H9 (cell line): Measurements from ENCODE around the gene GATAD1. TPM values are rescaled to one million over a fixed set of nuclear protein-coding genes. Genes with fewer than 3 reads are reported as not detected.
"Not testable (repeated sequence)": the region's sequence is repeated elsewhere in the genome, so short reads cannot be mapped to it uniquely, and the experiment has no call there.

Experiments used
- DNase-seq: peaks from one replicate; pipeline ENCODE4 v3.0.0-alpha.2; 2017
- H2AFZ ChIP-seq: one replicate; pipeline ENCODE4 v1.6.1; 2013; ENCODE audit warnings: mild to moderate bottlenecking, low read length, control low read depth, moderate library complexity
- H2AK5ac ChIP-seq: 2 replicates; pipeline ENCODE4 v1.6.1; 2013; ENCODE audit warnings: low read length, control low read depth, mixed read lengths; ENCODE audit not compliant: insufficient read length
- H2BK120ac ChIP-seq: one replicate; pipeline ENCODE4 v1.6.1; 2013; ENCODE audit warnings: low read depth, mild to moderate bottlenecking, low read length, control low read depth, inconsistent platforms; ENCODE audit not compliant: poor library complexity, severe bottlenecking
- H2BK12ac ChIP-seq: 2 replicates; pipeline ENCODE4 v1.6.1; 2013; ENCODE audit warnings: low read length, control low read depth, mixed read lengths, low read depth; ENCODE audit not compliant: insufficient read length
- H2BK15ac ChIP-seq: 2 replicates; pipeline ENCODE4 v1.6.1; 2013; ENCODE audit warnings: low read depth, low read length, control low read depth
- H2BK20ac ChIP-seq: one replicate; pipeline ENCODE4 v1.6.1; 2013; ENCODE audit warnings: low read depth, mild to moderate bottlenecking, low read length, control low read depth, inconsistent platforms; ENCODE audit not compliant: poor library complexity, severe bottlenecking
- H2BK5ac ChIP-seq: 2 replicates; pipeline ENCODE4 v1.6.1; 2013; ENCODE audit warnings: low read length, control low read depth, mixed read lengths; ENCODE audit not compliant: insufficient read length
- H3K14ac ChIP-seq: 2 replicates; pipeline ENCODE4 v1.6.1; 2013; ENCODE audit warnings: low read length, control low read depth; ENCODE audit not compliant: insufficient read depth
- H3K18ac ChIP-seq: 2 replicates; pipeline ENCODE4 v1.6.1; 2013; ENCODE audit warnings: low read depth, mild to moderate bottlenecking, mixed read lengths, low read length, control low read depth; ENCODE audit not compliant: insufficient read length
- H3K23ac ChIP-seq: 2 replicates; pipeline ENCODE4 v1.6.1; 2013; ENCODE audit warnings: low read length, control low read depth, mixed read lengths, low read depth; ENCODE audit not compliant: insufficient read length
- H3K23me2 ChIP-seq: 2 replicates; pipeline ENCODE4 v1.6.1; 2013; ENCODE audit warnings: low read depth, mild to moderate bottlenecking, mixed read lengths, low read length, control low read depth; ENCODE audit not compliant: insufficient read length, poor library complexity, severe bottlenecking
- H3K27ac ChIP-seq: 2 replicates; pipeline ENCODE4 v1.5.1; 2013; ENCODE audit warnings: low read length, control low read depth, mixed read lengths, low read depth; ENCODE audit not compliant: insufficient read length
- H3K27me3 ChIP-seq: 2 replicates; pipeline ENCODE4 v1.6.1; 2013; ENCODE audit warnings: low read length, control low read depth, inconsistent platforms; ENCODE audit not compliant: insufficient read depth
- H3K4ac ChIP-seq: 2 replicates; pipeline ENCODE4 v1.6.1; 2013; ENCODE audit warnings: low read depth, mild to moderate bottlenecking, control low read depth, inconsistent platforms, low read length, moderate library complexity
- H3K4me1 ChIP-seq: 2 replicates; pipeline ENCODE4 v1.6.1; 2013; ENCODE audit warnings: low read length, control low read depth, inconsistent platforms; ENCODE audit not compliant: insufficient read depth
- H3K4me2 ChIP-seq: 2 replicates; pipeline ENCODE4 v1.6.1; 2013; ENCODE audit warnings: low read length, control low read depth, mixed read lengths; ENCODE audit not compliant: insufficient read length, insufficient read depth
- H3K56ac ChIP-seq: 2 replicates; pipeline ENCODE4 v1.6.1; 2013; ENCODE audit warnings: low read depth, mild to moderate bottlenecking, mixed read lengths, low read length, control low read depth; ENCODE audit not compliant: insufficient read length
- H3K79me1 ChIP-seq: 2 replicates; pipeline ENCODE4 v1.6.1; 2013; ENCODE audit warnings: low read depth, mild to moderate bottlenecking, moderate library complexity, low read length, control low read depth, inconsistent platforms; ENCODE audit not compliant: insufficient read depth, poor library complexity, severe bottlenecking
- H3K79me2 ChIP-seq: 2 replicates; pipeline ENCODE4 v1.6.1; 2013; ENCODE audit warnings: low read length, control low read depth, inconsistent platforms; ENCODE audit not compliant: insufficient read depth
- H3K9ac ChIP-seq: 2 replicates; pipeline ENCODE4 v1.6.1; 2013; ENCODE audit warnings: low read length, control low read depth, mixed read lengths; ENCODE audit not compliant: insufficient read length; ENCODE audit errors: extremely low read depth
- H3K9me3 ChIP-seq: one replicate; pipeline ENCODE4 v1.6.1; 2013; ENCODE audit warnings: low read depth, low read length, inconsistent platforms; ENCODE audit not compliant: control insufficient read depth
- H3T11ph ChIP-seq: one replicate; pipeline ENCODE4 v1.6.1; 2013; ENCODE audit warnings: mild to moderate bottlenecking, low read length, control low read depth, inconsistent platforms
- H4K20me1 ChIP-seq: one replicate; pipeline ENCODE4 v1.6.1; 2013; ENCODE audit not compliant: control insufficient read depth, insufficient read length, insufficient read depth
- H4K5ac ChIP-seq: 2 replicates; pipeline ENCODE4 v1.6.1; 2013; ENCODE audit warnings: low read depth, mild to moderate bottlenecking, mixed read lengths, low read length, control low read depth; ENCODE audit not compliant: insufficient read length
- H4K8ac ChIP-seq: replicated peaks from 2 replicates; pipeline ENCODE4 v1.6.1; 2013; ENCODE audit warnings: low read length, control low read depth, mixed read lengths, low read depth; ENCODE audit not compliant: insufficient read length
- H4K91ac ChIP-seq: 2 replicates; pipeline ENCODE4 v1.6.1; 2013; ENCODE audit warnings: low read depth, mild to moderate bottlenecking, moderate library complexity, mixed read lengths, low read length, control low read depth; ENCODE audit not compliant: insufficient read length
- H3K27ac Mint-ChIP-seq, 3 experiments: 2 replicates in 2 of 3; 3 replicates in 1 of 3; pipeline ENCODE4 v1.8.0; 2020 to 2021; ENCODE audit warnings: mixed read lengths in 3 of 3, mild to moderate bottlenecking in 1 of 3, moderate library complexity in 1 of 3
- H3K27me3 Mint-ChIP-seq: 2 replicates; pipeline ENCODE4 v1.8.0; 2021; ENCODE audit warnings: low read depth, mild to moderate bottlenecking, moderate library complexity, mixed read lengths
- H3K36me3 Mint-ChIP-seq, 3 experiments: 2 replicates in 2 of 3; 3 replicates in 1 of 3; pipeline ENCODE4 v1.8.0; 2020 to 2021; ENCODE audit warnings: low read depth in 3 of 3, mixed read lengths in 3 of 3; ENCODE audit not compliant: insufficient read depth in 1 of 3
- H3K4me1 Mint-ChIP-seq, 2 experiments: 2 replicates each; pipeline ENCODE4 v1.8.0; 2020; ENCODE audit warnings: mixed read lengths in 2 of 2
- H3K4me3 Mint-ChIP-seq, 2 experiments: 2 replicates in 1 of 2; 3 replicates in 1 of 2; pipeline ENCODE4 v1.8.0; 2020 to 2021; ENCODE audit warnings: mild to moderate bottlenecking in 2 of 2, mixed read lengths in 2 of 2, moderate library complexity in 1 of 2
- H3K9me3 Mint-ChIP-seq, 2 experiments: 2 replicates in 1 of 2; 3 replicates in 1 of 2; pipeline ENCODE4 v1.8.0; 2020; ENCODE audit warnings: mild to moderate bottlenecking in 2 of 2, mixed read lengths in 2 of 2, moderate library complexity in 1 of 2
- CTCF ChIP-seq: fragments of 200-600 bp; sonication (generic); conservative IDR thresholded peaks from 3 replicates; pipeline ENCODE4 v1.8.0; 2021; ENCODE audit warnings: antibody characterized with exemption, mild to moderate bottlenecking
- WGBS: extraction: QIAGEN DNeasy Blood & Tissue Kit; methylation state at CpG from one replicate; pipeline ENCODE4 v1.1.7; 2013; ENCODE audit warnings: missing lambda C conversion rate, low lambda C conversion rate, mixed read lengths; ENCODE audit not compliant: insufficient read length; ENCODE audit errors: extremely low coverage; 5-methylcytosine and 5-hydroxymethylcytosine counted together
- total RNA-seq: library from RNA; stranded (reverse); gene quantifications from 2 replicates; pipeline ENCODE4 v1.2.1, GENCODE V29; 2021

GATAD1 gene
- total RNA-seq, 1 experiment from 2014 or later = 36.5 TPM

- no peak for DNase-seq
- Histone ChIP-seq H2AFZ (no peak overlapping the region), H3K27ac (no peak overlapping the region), H2BK5ac (no peak overlapping the region), H3K56ac (no peak overlapping the region), H4K5ac (no peak overlapping the region), H2BK15ac (no peak overlapping the region), H3K4ac (no peak overlapping the region; the same call in 1 of the 2 replicates), H4K91ac (no peak overlapping the region), H4K20me1 (no peaks in the 10 kb centered on the region), H3K79me2 (no peaks in the 10 kb centered on the region), H3T11ph (no peak overlapping the region), H2BK120ac (no peak overlapping the region), H3K4me1 (no peaks in the 10 kb centered on the region; the same call in 1 of the 2 replicates), H4K8ac (no peak overlapping the region), H3K18ac (no peak overlapping the region), H2BK12ac (no peak overlapping the region), H2BK20ac (no peak overlapping the region), H2AK5ac (no peak overlapping the region), H3K14ac (no peak overlapping the region), H3K27me3 (no peaks in the 10 kb centered on the region), H3K23ac (no peak overlapping the region), H3K79me1 (no peaks in the 10 kb centered on the region), H3K4me2 (no peak overlapping the region), H3K23me2 (no peaks in the 10 kb centered on the region), H3K9ac (no peak overlapping the region), H3K9me3 (no peaks in the 10 kb centered on the region)
- H3K27ac Mint-ChIP-seq = no peak overlapping the region; a peak in 1 of 7 replicates
- no CpG with 5 or more reads among the region's 4 CpGs for WGBS
- peaks cover 1% of the 10 kb centered on the region; the same call in 1 of the 2 replicates for H3K27me3 Mint-ChIP-seq
- H3K9me3 Mint-ChIP-seq = no peaks in the 10 kb centered on the region
- H3K4me3 Mint-ChIP-seq = no peak overlapping the region; a peak in 1 of 5 replicates
- no peaks in the 10 kb centered on the region for H3K36me3 Mint-ChIP-seq
- H3K4me1 Mint-ChIP-seq = peaks cover 7 to 12% of the 10 kb centered on the region in 2 experiments
- TF ChIP-seq CTCF = no peak
Observed at GRCh38 chr7:92478711-92479110, 31.4 kb downstream of the GATAD1 start.

GRCh38 chr7:92479146-92479545, 31.9 kb downstream of the GATAD1 start:
- H3K79me1 ChIP-seq, H3K4me1 ChIP-seq, H4K20me1 ChIP-seq, H3K27me3 Mint-ChIP-seq, H3K27me3 ChIP-seq, H2BK5ac ChIP-seq, H3K56ac ChIP-seq, H3K27ac ChIP-seq, H3K14ac ChIP-seq, H2BK20ac ChIP-seq, H3K9ac ChIP-seq, H2BK120ac ChIP-seq, H4K8ac ChIP-seq, H3K23ac ChIP-seq, H3K79me2 ChIP-seq, H4K91ac ChIP-seq, H4K5ac ChIP-seq, H3K4me2 ChIP-seq, H2AFZ ChIP-seq, H3K23me2 ChIP-seq, H2BK12ac ChIP-seq, DNase-seq, H3K4ac ChIP-seq, H3K36me3 Mint-ChIP-seq, H3T11ph ChIP-seq, H3K9me3 Mint-ChIP-seq, H3K9me3 ChIP-seq, H3K18ac ChIP-seq, H3K4me3 Mint-ChIP-seq, H2AK5ac ChIP-seq, H2BK15ac ChIP-seq: not testable (repeated sequence)
- no CpG with 5 or more reads among the region's 4 CpGs for WGBS
- Mint-ChIP-seq H3K4me1 (peaks cover 7 to 12% of the 10 kb centered on the region in 2 experiments), H3K27ac (peak overlapping the region in 1 of 3 experiments; percentile 42; a peak in 1 of 7 replicates)
